Hepatocyte (in vitro differentiated cells): ENCODE measurements around the gene CDC37L1.

Experiments
- EZH2 ChIP-seq: fragments of 200-600 bp; sonication (generic); IDR thresholded peaks from 2 replicates; pipeline ENCODE4 v1.6.1; 2016; ENCODE audit warnings: antibody characterized with exemption, mild to moderate bottlenecking, borderline replicate concordance
- TF ChIP-seq, protein P1 (sequence below): fragments of 200-600 bp; sonication (generic); IDR thresholded peaks from 2 replicates; pipeline ENCODE4 v1.5.1; 2016; ENCODE audit warnings: antibody characterized with exemption, mild to moderate bottlenecking; ENCODE audit not compliant: poor library complexity

DNA sequence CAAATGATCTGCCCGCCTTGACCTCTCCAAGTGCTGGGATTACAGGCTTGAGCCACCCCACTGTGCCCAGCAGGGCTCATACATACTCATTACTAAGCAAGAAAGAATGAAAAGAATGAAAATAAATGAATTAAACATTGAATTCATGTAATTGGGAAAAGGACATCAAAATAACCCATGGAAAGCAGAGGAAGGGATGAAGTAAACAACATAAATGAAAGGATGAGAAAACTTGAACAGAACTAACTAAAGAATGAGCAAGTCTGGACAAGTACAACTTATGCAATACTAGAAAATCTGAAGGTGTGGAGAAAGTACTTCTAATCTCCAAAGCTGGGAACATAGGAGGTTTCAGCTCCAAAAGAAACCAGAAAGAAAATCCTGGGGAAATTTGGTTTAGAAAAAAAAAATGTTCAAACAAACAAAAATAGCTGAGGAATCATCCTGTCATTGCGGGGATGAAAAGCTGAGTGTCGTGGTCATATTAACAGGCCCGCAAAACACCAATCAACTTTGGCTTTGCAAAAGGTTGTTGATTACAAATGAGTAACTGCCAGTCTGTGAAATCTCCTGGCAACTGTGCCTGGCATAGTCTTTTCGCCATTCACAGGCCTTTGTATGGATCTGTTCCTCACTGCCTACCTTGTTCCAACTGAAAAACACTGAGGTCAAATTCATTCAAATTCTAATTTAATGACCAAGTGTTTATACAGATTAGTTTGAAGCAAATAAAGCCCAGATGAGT lies 63.9 kb downstream of the CDC37L1 start:
- TF ChIP-seq, protein P1, sequence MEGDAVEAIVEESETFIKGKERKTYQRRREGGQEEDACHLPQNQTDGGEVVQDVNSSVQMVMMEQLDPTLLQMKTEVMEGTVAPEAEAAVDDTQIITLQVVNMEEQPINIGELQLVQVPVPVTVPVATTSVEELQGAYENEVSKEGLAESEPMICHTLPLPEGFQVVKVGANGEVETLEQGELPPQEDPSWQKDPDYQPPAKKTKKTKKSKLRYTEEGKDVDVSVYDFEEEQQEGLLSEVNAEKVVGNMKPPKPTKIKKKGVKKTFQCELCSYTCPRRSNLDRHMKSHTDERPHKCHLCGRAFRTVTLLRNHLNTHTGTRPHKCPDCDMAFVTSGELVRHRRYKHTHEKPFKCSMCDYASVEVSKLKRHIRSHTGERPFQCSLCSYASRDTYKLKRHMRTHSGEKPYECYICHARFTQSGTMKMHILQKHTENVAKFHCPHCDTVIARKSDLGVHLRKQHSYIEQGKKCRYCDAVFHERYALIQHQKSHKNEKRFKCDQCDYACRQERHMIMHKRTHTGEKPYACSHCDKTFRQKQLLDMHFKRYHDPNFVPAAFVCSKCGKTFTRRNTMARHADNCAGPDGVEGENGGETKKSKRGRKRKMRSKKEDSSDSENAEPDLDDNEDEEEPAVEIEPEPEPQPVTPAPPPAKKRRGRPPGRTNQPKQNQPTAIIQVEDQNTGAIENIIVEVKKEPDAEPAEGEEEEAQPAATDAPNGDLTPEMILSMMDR = no peak
- TF ChIP-seq EZH2 = no peak
